GM21526 (cell line): ENCODE measurements around the gene THUMPD2.
"Not testable (repeated sequence)": the region's sequence is repeated elsewhere in the genome, so short reads cannot be mapped to it uniquely, and the experiment has no call there.

ENCODE experiments used
- ATAC-seq: cut with Tn5 transposase; IDR thresholded peaks from one replicate; pipeline ENCODE4 v1.9.1; 2021; ENCODE audit warnings: moderate library complexity; ENCODE audit not compliant: unreplicated experiment, low FRiP score

The THUMPD2 gene

GRCh38 chr2:39778775-39779340 is at the start of gene THUMPD2:
Gene THUMPD2 (minus strand): TSS chr2:39779258. CDS start chr2:39779239, 19 bp downstream.
- ATAC-seq = peak; percentile 86

GRCh38 chr2:39821871-39822270 is 42.8 kb upstream of the THUMPD2 start:
- no peak for ATAC-seq

- ATAC-seq = no peak
Measured at GRCh38 chr2:39816845-39817244, 37.8 kb upstream of the THUMPD2 start.

GRCh38 chr2:39816428-39816827 is 37.4 kb upstream of the THUMPD2 start:
- no peak for ATAC-seq

GRCh38 chr2:39805936-39806608 is 27.0 kb upstream of the THUMPD2 start:
- no peak for ATAC-seq

GRCh38 chr2:39803839-39804238 is 24.8 kb upstream of the THUMPD2 start:
- ATAC-seq = no peak

GRCh38 chr2:39800752-39801151 is 21.7 kb upstream of the THUMPD2 start:
- no peak for ATAC-seq

GRCh38 chr2:39796134-39796533 is 17.1 kb upstream of the THUMPD2 start:
- no peak for ATAC-seq

GRCh38 chr2:39790216-39790818 is 11.3 kb upstream of the THUMPD2 start:
- not testable (repeated sequence) for ATAC-seq

- no peak for ATAC-seq
Measured at GRCh38 chr2:39787950-39788349, 8.9 kb upstream of the THUMPD2 start.

GRCh38 chr2:39786761-39787522 is 7.9 kb upstream of the THUMPD2 start:
- ATAC-seq = no peak

- no peak for ATAC-seq
Measured at GRCh38 chr2:39782591-39782990, 3.5 kb upstream of the THUMPD2 start.

GRCh38 chr2:39781697-39782096 is 2.6 kb upstream of the THUMPD2 start:
- no peak for ATAC-seq

- no peak for ATAC-seq
Measured at GRCh38 chr2:39780825-39781600, 2.0 kb upstream of the THUMPD2 start.

GRCh38 chr2:39779927-39780326 is 869 bp upstream of the THUMPD2 start:
- ATAC-seq = no peak

- peak; percentile 3 for ATAC-seq
Measured at GRCh38 chr2:39779341-39779851, 338 bp upstream of the THUMPD2 start.

GRCh38 chr2:39778233-39778632 is 825 bp downstream of the THUMPD2 start:
- ATAC-seq = no peak

GRCh38 chr2:39772812-39773152 is 6.3 kb downstream of the THUMPD2 start:
- ATAC-seq = no peak

- ATAC-seq = no peak
Measured at GRCh38 chr2:39772086-39772811, 6.8 kb downstream of the THUMPD2 start.

GRCh38 chr2:39762448-39762847 is 16.6 kb downstream of the THUMPD2 start:
- ATAC-seq = no peak
